Common myeloid progenitor, CD34-positive (primary cell): ENCODE data around the gene TUT7.
"Not testable (repeated sequence)": the region's sequence is repeated elsewhere in the genome, so short reads cannot be mapped to it uniquely, and the experiment has no call there.

Experiments used
- CTCF ChIA-PET: fragments of 350-600 bp; sonication (Branson Sonifier 250); formaldehyde crosslinking; loops from one replicate; lab custom pipeline; 2021; ENCODE audit warnings: antibody characterized with exemption; lab: Charles Lee
- POLR2A ChIA-PET: fragments of 350-600 bp; sonication (Branson Sonifier 250); formaldehyde crosslinking; loops from one replicate; lab custom pipeline; 2021; ENCODE audit warnings: antibody characterized with exemption; lab: Charles Lee
- DNase-seq, 3 donors: peaks; one replicate each; pipeline versions ENCODE4 v3.0.0 to v3.0.0-alpha.2; 2013
- H3K27ac ChIP-seq, 2 experiments: 1 replicate in 1 of 2; 2 replicates in 1 of 2; pipeline ENCODE4 v1.7.0; 2013; ENCODE audit warnings: inconsistent platforms in 2 of 2, low read length in 2 of 2, mild to moderate bottlenecking in 2 of 2, low read depth in 1 of 2, moderate library complexity in 1 of 2; ENCODE audit not compliant: severe bottlenecking in 2 of 2, insufficient read depth in 1 of 2, poor library complexity in 1 of 2
- H3K27me3 ChIP-seq, 5 experiments: replicated peaks in 2 of 5; 1 replicate in 3 of 5; 2 replicates in 2 of 5; pipeline versions ENCODE4 v1.6.1 to v1.7.0; 2013; ENCODE audit warnings: low read length in 4 of 5, mild to moderate bottlenecking in 2 of 5, moderate library complexity in 2 of 5, inconsistent platforms in 1 of 5; ENCODE audit not compliant: insufficient read depth in 5 of 5, control insufficient read depth in 4 of 5
- H3K36me3 ChIP-seq, 4 experiments: 1 replicate in 2 of 4; 2 replicates in 2 of 4; pipeline versions ENCODE4 v1.6.1 to v1.7.0; 2013; ENCODE audit warnings: low read length in 3 of 4, control low read depth in 1 of 4, mild to moderate bottlenecking in 1 of 4; ENCODE audit not compliant: control insufficient read depth in 4 of 4, insufficient read depth in 4 of 4
- H3K4me1 ChIP-seq, 4 experiments: 1 replicate in 3 of 4; 2 replicates in 1 of 4; pipeline versions ENCODE4 v1.6.1 to v1.7.1; 2013; ENCODE audit warnings: low read length in 3 of 4, mild to moderate bottlenecking in 3 of 4, control low read depth in 1 of 4, inconsistent platforms in 1 of 4, moderate library complexity in 1 of 4; ENCODE audit not compliant: control insufficient read depth in 4 of 4, insufficient read depth in 4 of 4; ENCODE audit errors: control extremely low read depth in 1 of 4
- H3K4me3 ChIP-seq, 7 experiments: 1 replicate in 4 of 7; 2 replicates in 3 of 7; pipeline versions ENCODE4 v1.5.1 to v1.7.0; 2013; ENCODE audit warnings: mild to moderate bottlenecking in 7 of 7, low read length in 6 of 7, moderate library complexity in 6 of 7, inconsistent platforms in 2 of 7, low read depth in 2 of 7, control low read depth in 1 of 7; ENCODE audit not compliant: insufficient read depth in 4 of 7, control insufficient read depth in 1 of 7; ENCODE audit errors: extremely low read depth in 1 of 7
- H3K9me3 ChIP-seq, 5 experiments: 1 replicate in 4 of 5; 2 replicates in 1 of 5; pipeline versions ENCODE4 v1.6.1 to v1.7.1; 2013; ENCODE audit warnings: low read length in 4 of 5, mild to moderate bottlenecking in 2 of 5, inconsistent platforms in 1 of 5, low read depth in 1 of 5, moderate library complexity in 1 of 5; ENCODE audit not compliant: control insufficient read depth in 4 of 5, insufficient read depth in 2 of 5; ENCODE audit errors: control extremely low read depth in 1 of 5
- WGBS: methylation state at CpG from one replicate; pipeline ENCODE4 v1.1.5; 2013; ENCODE audit not compliant: insufficient coverage; 5-methylcytosine and 5-hydroxymethylcytosine counted together

The TUT7 gene

GRCh38 chr9:86290341-86290740, 63.9 kb downstream of the TUT7 start:
- H3K27ac ChIP-seq, DNase-seq, H3K9me3 ChIP-seq, H3K4me3 ChIP-seq, CTCF ChIA-PET, H3K27me3 ChIP-seq, POLR2A ChIA-PET: not testable (repeated sequence)
- WGBS: 94% methylated on average over 3 of the region's 6 CpGs
- Histone ChIP-seq H3K4me1 (peaks cover 3 to 12% (median 7%) of the 10 kb centered on the region in 4 experiments), H3K36me3 (peaks cover 0 to 11% (median 9%) of the 10 kb centered on the region in 4 experiments)

DNA sequence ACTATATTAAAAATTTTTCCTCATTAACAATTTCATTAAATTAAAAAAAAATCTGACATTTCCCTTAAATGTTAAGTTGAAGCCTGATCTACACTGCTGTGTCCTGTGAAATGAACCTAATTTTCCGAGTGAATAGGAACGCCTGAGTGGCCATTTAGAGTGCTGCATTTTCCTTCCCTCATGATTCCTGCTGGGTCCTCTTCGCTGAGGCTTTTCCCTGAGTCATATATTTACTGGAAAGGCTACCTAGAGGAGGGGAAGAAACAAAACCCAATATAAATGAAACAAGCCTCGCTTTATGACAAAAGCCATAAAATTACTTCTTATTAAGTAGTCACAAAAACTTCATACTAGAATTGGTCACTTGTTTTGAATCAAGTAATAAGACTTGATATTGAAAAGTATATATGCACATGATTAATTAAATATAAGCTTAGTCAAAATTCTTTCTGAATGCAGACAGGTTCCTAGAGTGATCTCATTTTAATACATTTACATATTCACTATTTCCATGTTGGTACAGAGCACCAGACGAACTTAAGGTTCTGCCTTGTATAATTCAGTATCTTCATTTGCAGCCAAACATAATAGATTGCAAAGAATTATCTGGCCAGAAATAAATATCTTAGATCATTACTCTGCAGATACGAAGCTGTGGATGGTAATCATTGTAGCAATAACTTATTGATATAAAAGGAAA, 65.6 kb downstream of the TUT7 start:
- no peak overlapping the region for H3K27ac ChIP-seq
- no peak overlapping the region for H3K4me3 ChIP-seq
- no peaks in the 10 kb centered on the region for H3K9me3 ChIP-seq
- POLR2A ChIA-PET: no interaction called here
- peaks cover 8 to 28% (median 12%) of the 10 kb centered on the region in 4 experiments for H3K4me1 ChIP-seq
- WGBS: 95% methylated on average over 3 of the region's 6 CpGs
- H3K36me3 ChIP-seq: peaks cover 0 to 11% (median 9%) of the 10 kb centered on the region in 4 experiments
- no peak for DNase-seq
- CTCF ChIA-PET: no interaction called here
- H3K27me3 ChIP-seq: no peaks in the 10 kb centered on the region

DNA sequence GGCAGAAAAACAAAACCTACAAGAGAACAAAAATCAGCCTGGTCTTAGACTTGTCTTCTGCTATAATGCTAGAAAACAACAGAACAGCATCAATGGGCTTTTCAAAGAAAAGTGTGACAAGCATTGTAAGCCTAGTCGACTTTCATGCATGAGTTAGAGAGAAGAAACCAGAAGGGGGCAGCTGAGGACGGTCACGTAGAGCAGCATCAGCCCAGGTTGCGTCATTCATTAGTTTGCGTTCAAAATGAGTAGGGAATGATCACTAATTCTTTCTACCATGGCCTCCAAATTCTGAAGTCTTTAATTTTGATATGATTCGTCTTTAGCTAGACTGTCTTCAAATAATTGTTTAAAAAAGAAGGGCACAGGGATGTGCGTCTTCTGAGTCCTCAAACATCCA, 67.2 kb downstream of the TUT7 start:
- Histone ChIP-seq H3K4me1 (peaks cover 13 to 38% (median 19%) of the 10 kb centered on the region in 4 experiments), H3K27me3 (no peaks in the 10 kb centered on the region), H3K4me3 (no peak overlapping the region), H3K27ac (no peak overlapping the region), H3K36me3 (peaks cover 0 to 11% (median 5%) of the 10 kb centered on the region in 4 experiments), H3K9me3 (no peaks in the 10 kb centered on the region)
- POLR2A ChIA-PET: no interaction called here
- DNase-seq: peak; percentile 36 to 62 (median 58)
- CTCF ChIA-PET: interaction anchor here (1.2 kb wide), 1 partner anchor 8 kb away, joined by 4 read pairs; no protein-coding TSS in a partner anchor
- 69% methylated on average over 5 of the region's 7 CpGs for WGBS

DNA sequence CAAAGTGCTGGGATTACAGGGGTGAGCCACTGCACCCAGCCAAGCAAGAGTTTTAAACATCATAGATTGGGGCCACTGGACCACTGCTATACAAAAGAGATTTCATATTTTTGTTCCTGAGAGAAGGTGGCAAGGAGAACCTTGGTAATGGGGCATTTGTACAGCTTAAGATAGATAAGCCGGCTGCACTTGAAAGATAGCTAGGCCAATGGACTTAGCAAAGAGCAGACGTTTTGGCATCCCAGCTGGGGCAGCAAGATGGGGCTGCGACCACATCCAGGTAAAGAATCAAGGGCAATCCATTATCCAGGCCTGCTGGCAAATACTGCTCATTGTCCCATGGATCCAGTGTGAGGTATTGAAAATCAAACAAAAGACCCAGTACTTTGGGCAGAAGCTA, 67.9 kb downstream of the TUT7 start:
- POLR2A ChIA-PET: no interaction called here
- H3K4me3 ChIP-seq: no peak overlapping the region
- no peaks in the 10 kb centered on the region for H3K9me3 ChIP-seq
- peaks cover 16 to 43% (median 21%) of the 10 kb centered on the region in 4 experiments for H3K4me1 ChIP-seq
- H3K27ac ChIP-seq: no peak overlapping the region
- no peaks in the 10 kb centered on the region for H3K27me3 ChIP-seq
- CTCF ChIA-PET: interaction anchor here (1.2 to 1.5 kb wide), 2 partner anchors 9 to 25 kb away, joined by 4 read pairs; no protein-coding TSS in a partner anchor
- WGBS: 53% methylated on average over 3 of the region's 3 CpGs
- H3K36me3 ChIP-seq: peaks cover 0 to 11% (median 4%) of the 10 kb centered on the region in 4 experiments
- DNase-seq: peak in 2 of 3 donors; percentile 61 to 77

DNA sequence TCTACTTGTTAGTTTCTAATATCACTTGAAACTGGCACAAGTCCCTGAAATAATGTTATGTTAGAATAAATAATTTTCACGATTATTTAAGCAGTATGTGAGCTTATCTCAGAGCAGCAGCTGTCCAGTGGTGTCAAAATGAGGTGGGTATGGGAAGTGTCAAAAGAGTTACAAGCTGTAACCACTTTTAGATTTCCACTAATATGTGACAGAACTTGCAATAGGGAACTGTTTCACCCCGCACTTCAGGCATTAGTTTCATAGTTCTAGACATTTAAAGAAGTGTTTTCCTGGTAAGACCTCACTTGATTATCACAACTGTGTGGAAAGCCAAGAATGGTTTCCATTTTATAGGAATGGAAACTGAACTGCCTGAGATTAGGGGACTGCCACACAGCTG, 68.9 kb downstream of the TUT7 start:
- CTCF ChIA-PET: interaction anchor here (1.2 to 1.5 kb wide), 2 partner anchors 9 to 24 kb away, joined by 3 to 4 read pairs; no protein-coding TSS in a partner anchor
- WGBS: no CpG with 5 or more reads among the region's 2 CpGs
- POLR2A ChIA-PET: no interaction called here
- peaks cover 22 to 52% (median 29%) of the 10 kb centered on the region in 4 experiments for H3K4me1 ChIP-seq
- H3K36me3 ChIP-seq: peaks cover 0 to 9% (median 4%) of the 10 kb centered on the region in 4 experiments
- H3K4me3 ChIP-seq: peak overlapping the region in 3 of 7 experiments; percentile 8 to 42 (median 9)
- peak overlapping the region; percentile 37 to 67 for H3K27ac ChIP-seq
- no peaks in the 10 kb centered on the region for H3K9me3 ChIP-seq
- peak; percentile 77 to 97 (median 93) for DNase-seq
- H3K27me3 ChIP-seq: no peaks in the 10 kb centered on the region

DNA sequence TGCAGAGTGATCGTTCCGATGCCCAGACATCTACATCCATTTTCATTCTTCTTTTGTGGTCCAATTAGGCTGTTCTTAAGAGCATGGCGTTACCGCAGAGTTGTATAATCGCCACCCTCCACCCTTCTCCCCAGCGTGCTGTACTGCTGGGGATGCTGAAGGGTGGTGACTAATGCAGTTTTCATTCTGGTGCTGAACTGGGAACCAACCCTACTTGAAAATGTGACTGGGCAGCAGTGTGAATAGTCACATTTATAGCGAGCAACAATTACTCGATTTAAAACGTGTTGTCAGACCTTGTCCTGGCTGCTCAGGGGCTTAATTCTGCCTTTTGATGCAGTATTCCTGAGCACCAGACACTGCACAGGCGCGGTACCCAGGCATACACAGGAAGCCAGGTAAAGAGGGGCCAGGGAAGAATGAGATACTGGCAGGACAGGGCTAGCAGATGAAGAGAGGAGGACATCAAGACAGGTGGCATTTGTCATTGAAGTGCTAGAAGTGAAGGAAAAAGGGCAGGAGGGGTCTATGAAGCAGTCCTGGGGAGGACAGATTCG, 71.2 kb downstream of the TUT7 start:
- Histone ChIP-seq H3K4me3 (peak overlapping the region; percentile 56 to 94 (median 83)), H3K27ac (peak overlapping the region; percentile 33 to 88), H3K36me3 (peaks cover 0 to 10% (median 1%) of the 10 kb centered on the region in 4 experiments), H3K27me3 (no peaks in the 10 kb centered on the region), H3K4me1 (peaks cover 22 to 55% (median 30%) of the 10 kb centered on the region in 4 experiments), H3K9me3 (no peaks in the 10 kb centered on the region)
- POLR2A ChIA-PET: interaction anchor here (0.5 kb wide), 1 partner anchor 9 kb away, joined by 3 read pairs; no protein-coding TSS in a partner anchor
- WGBS: 20% methylated on average over 10 of the region's 12 CpGs
- no peak for DNase-seq
- CTCF ChIA-PET: interaction anchor here (0.7 to 1.1 kb wide), 3 partner anchors 9 to 74 kb away, joined by 3 read pairs; no protein-coding TSS in a partner anchor
